Measurements from ENCODE around the gene DOCK6.

DNA sequence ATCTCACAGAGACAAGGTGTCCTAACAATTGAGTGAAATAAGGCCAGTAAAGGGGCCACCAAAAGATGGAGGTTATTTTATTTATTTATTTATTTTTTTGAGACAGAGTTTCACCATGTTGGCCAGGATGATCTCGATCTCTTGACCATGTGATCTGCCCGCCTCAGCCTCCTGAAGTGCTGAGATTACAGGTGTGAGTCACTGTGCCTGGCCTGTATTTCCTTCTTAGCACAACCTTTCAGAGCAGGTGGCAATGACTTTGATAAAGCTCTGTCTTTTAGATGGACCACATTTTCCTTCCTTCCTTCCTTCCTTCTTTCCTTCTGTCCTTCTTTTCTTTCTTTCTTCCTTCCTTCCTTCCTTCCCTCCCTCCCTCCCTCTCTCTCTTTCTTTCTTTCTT, 11.0 kb upstream of the DOCK6 start:
- TF ChIP-seq, protein P1, sequence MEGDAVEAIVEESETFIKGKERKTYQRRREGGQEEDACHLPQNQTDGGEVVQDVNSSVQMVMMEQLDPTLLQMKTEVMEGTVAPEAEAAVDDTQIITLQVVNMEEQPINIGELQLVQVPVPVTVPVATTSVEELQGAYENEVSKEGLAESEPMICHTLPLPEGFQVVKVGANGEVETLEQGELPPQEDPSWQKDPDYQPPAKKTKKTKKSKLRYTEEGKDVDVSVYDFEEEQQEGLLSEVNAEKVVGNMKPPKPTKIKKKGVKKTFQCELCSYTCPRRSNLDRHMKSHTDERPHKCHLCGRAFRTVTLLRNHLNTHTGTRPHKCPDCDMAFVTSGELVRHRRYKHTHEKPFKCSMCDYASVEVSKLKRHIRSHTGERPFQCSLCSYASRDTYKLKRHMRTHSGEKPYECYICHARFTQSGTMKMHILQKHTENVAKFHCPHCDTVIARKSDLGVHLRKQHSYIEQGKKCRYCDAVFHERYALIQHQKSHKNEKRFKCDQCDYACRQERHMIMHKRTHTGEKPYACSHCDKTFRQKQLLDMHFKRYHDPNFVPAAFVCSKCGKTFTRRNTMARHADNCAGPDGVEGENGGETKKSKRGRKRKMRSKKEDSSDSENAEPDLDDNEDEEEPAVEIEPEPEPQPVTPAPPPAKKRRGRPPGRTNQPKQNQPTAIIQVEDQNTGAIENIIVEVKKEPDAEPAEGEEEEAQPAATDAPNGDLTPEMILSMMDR (optimal IDR thresholded peaks at IDR 0.05 in 1 of 3, IDR thresholded peaks at IDR 0.05 in 1 of 3, conservative IDR thresholded peaks at IDR 0.05 in 1 of 3; ENCODE audit: extremely low read depth in 1 of 3, insufficient read depth in 2 of 3, low read length in 3 of 3): no peak
- no peak for TF ChIP-seq EZH2 (IDR thresholded peaks at IDR 0.05; ENCODE audit: low read length)

All from keratinocyte (primary cell).